K562 (cell line): ENCODE data around the gene NCKAP1.

Experiments
- ADNP ChIP-seq: fragments of 200-800 bp; sonication (Bioruptor generic); IDR thresholded peaks from 2 replicates; pipeline ENCODE4 v1.6.1; 2016; ENCODE audit warnings: missing genetic modification characterization, missing compliant biosample characterization
- CTCF ChIP-seq, 3 experiments: IDR thresholded peaks in 2 of 3; conservative IDR thresholded peaks in 1 of 3; 2 replicates each; pipeline ENCODE4 v1.5.1; 2011 to 2012; ENCODE audit warnings: low read length in 3 of 3, mild to moderate bottlenecking in 3 of 3, control low read depth in 2 of 3, improper control_type of control experiment in 1 of 3, inconsistent platforms in 1 of 3, low read depth in 1 of 3, mixed read lengths in 1 of 3, moderate library complexity in 1 of 3; ENCODE audit not compliant: insufficient read depth in 2 of 3
- DPF2 ChIP-seq: fragments of 450-650 bp; IDR thresholded peaks from 2 replicates; pipeline ENCODE4 v1.6.1; 2016
- NR0B1 ChIP-seq: fragments of 450-650 bp; IDR thresholded peaks from one replicate; pipeline ENCODE4 v1.6.1; 2018; ENCODE audit warnings: mild to moderate bottlenecking, moderate library complexity; ENCODE audit not compliant: partially characterized antibody
- NR2F6 ChIP-seq: fragments of 450-650 bp; formaldehyde crosslinking; IDR thresholded peaks from 2 replicates; pipeline ENCODE4 v1.4.0; 2020; ENCODE audit warnings: mild to moderate bottlenecking
- NR3C1 ChIP-seq: sonication (generic); formaldehyde crosslinking; IDR thresholded peaks from 2 replicates; pipeline ENCODE4 v1.8.1; 2022; ENCODE audit warnings: missing genetic modification reagents
- POLR2AphosphoS5 ChIP-seq: IDR thresholded peaks from 2 replicates; pipeline ENCODE4 v1.6.1; 2011; ENCODE audit warnings: mild to moderate bottlenecking, low read depth, low read length, moderate library complexity; ENCODE audit not compliant: control insufficient read depth, insufficient read depth
- RAD21 ChIP-seq, 2 experiments: fragments of 250-450 bp in 1 of 2; fragments of 450-650 bp in 1 of 2; sonication (Bioruptor Pico) in 1 of 2; formaldehyde crosslinking in 1 of 2; IDR thresholded peaks in 1 of 2; conservative IDR thresholded peaks in 1 of 2; 2 replicates each; pipeline versions ENCODE4 v1.4.0 to v1.8.0; 2020 to 2022; ENCODE audit warnings: mild to moderate bottlenecking in 2 of 2, moderate library complexity in 1 of 2
- SREBF2 ChIP-seq: sonication (generic); formaldehyde crosslinking; IDR thresholded peaks from 2 replicates; pipeline ENCODE4 v1.4.0; 2020; ENCODE audit warnings: mild to moderate bottlenecking, missing genetic modification reagents
- ZHX1 ChIP-seq: fragments of 150-350 bp; conservative IDR thresholded peaks from 2 replicates; pipeline ENCODE4 v1.6.1; 2014; ENCODE audit warnings: low read length
- ZNF197 ChIP-seq: fragments of 200-800 bp; sonication (Bioruptor generic); IDR thresholded peaks from 2 replicates; pipeline ENCODE4 v1.6.1; 2016; ENCODE audit warnings: low read depth, missing genetic modification characterization, missing compliant biosample characterization

GRCh38 chr2:182941121-182941722 lies 97.0 kb downstream of the NCKAP1 start:
- TF ChIP-seq NR0B1, result no peak
- no peak for TF ChIP-seq NR3C1 (CRISPR knock-in tag)
- TF ChIP-seq ZHX1, result no peak
- TF ChIP-seq DPF2, result no peak
- TF ChIP-seq SREBF2 (CRISPR knock-in tag), result no peak
- TF ChIP-seq POLR2AphosphoS5, result no peak
- no peak for TF ChIP-seq NR2F6 (CRISPR knock-in tag)
- no peak for TF ChIP-seq ZNF197 (CRISPR knock-in tag)
- 0 out of 2 replicates have a peak, but pooled peaks have one; percentile 11 for TF ChIP-seq ADNP (tag)
- no peak for TF ChIP-seq CTCF (IDR thresholded peaks at IDR 0.05 in 2 of 3, conservative IDR thresholded peaks at IDR 0.05 in 1 of 3; ENCODE audit: insufficient read depth in 2 of 3, low read depth in 1 of 3, low read length in 3 of 3)
- no peak for TF ChIP-seq RAD21 (CRISPR knock-in tag; conservative IDR thresholded peaks at IDR 0.05 in 1 of 2, IDR thresholded peaks at IDR 0.05 in 1 of 2)
